ENCODE measurements around the gene PWP2. TPM values are rescaled to one million over a fixed set of nuclear protein-coding genes. Genes with fewer than 3 reads are reported as not detected.
A peak's percentile ranks its signal among the peaks of the same experiment; 100 is the strongest.

Gene PWP2
- total and polyA plus RNA-seq, 2 donors, result 2.2 to 12.7 TPM

GRCh38 chr21:44065428-44065827, 41.8 kb upstream of the PWP2 start:
- H3K27ac ChIP-seq (ENCODE audit: low read depth in 1 of 2, low read length in 1 of 2), result peak overlapping the region; percentile 72 to 83
- DNase-seq (ENCODE audit: low read depth in 6 of 9, low spot score in 9 of 9), result peak; percentile 22 to 90 (median 61)
- peaks cover 62 to 83% of the 10 kb centered on the region in 2 donors for H3K36me3 ChIP-seq (ENCODE audit: control insufficient read depth in 2 of 2, insufficient read depth in 2 of 2, low read length in 1 of 2)
- H3K27me3 ChIP-seq (ENCODE audit: control insufficient read depth in 2 of 2, insufficient read depth in 1 of 2, low read length in 1 of 2), result no peaks in the 10 kb centered on the region
- 46% methylated on average over 9 of the region's 9 CpGs for WGBS
- H3K9me3 ChIP-seq (ENCODE audit: control insufficient read depth in 2 of 2, insufficient read depth in 1 of 2, low read length in 1 of 2), result no peaks in the 10 kb centered on the region
- H3K4me1 ChIP-seq (ENCODE audit: control insufficient read depth in 2 of 2, insufficient read depth in 2 of 2, low read length in 2 of 2), result peaks cover 12 to 15% of the 10 kb centered on the region in 2 donors
- H3K4me3 ChIP-seq (ENCODE audit: low read length in 2 of 2), result no peak overlapping the region

- peaks cover 12 to 15% of the 10 kb centered on the region in 2 donors for H3K4me1 ChIP-seq (ENCODE audit: control insufficient read depth in 2 of 2, insufficient read depth in 2 of 2, low read length in 2 of 2)
- no peak overlapping the region for H3K4me3 ChIP-seq (ENCODE audit: low read length in 2 of 2)
- peaks cover 64 to 89% of the 10 kb centered on the region in 2 donors for H3K36me3 ChIP-seq (ENCODE audit: control insufficient read depth in 2 of 2, insufficient read depth in 2 of 2, low read length in 1 of 2)
- no peak for DNase-seq (ENCODE audit: low read depth in 6 of 9, low spot score in 9 of 9)
- WGBS, result 91% methylated on average over 10 of the region's 10 CpGs
- H3K27me3 ChIP-seq (ENCODE audit: control insufficient read depth in 2 of 2, insufficient read depth in 1 of 2, low read length in 1 of 2), result no peaks in the 10 kb centered on the region
- H3K9me3 ChIP-seq (ENCODE audit: control insufficient read depth in 2 of 2, insufficient read depth in 1 of 2, low read length in 1 of 2), result no peaks in the 10 kb centered on the region
- H3K27ac ChIP-seq (ENCODE audit: low read depth in 1 of 2, low read length in 1 of 2), result peak overlapping the region; percentile 72 to 83
Measured at GRCh38 chr21:44066116-44066515, 41.1 kb upstream of the PWP2 start.

- Histone ChIP-seq H3K36me3 (ENCODE audit: control insufficient read depth in 2 of 2, insufficient read depth in 2 of 2, low read length in 1 of 2) (peaks cover 64 to 92% of the 10 kb centered on the region in 2 donors), H3K27me3 (ENCODE audit: control insufficient read depth in 2 of 2, insufficient read depth in 1 of 2, low read length in 1 of 2) (no peaks in the 10 kb centered on the region), H3K4me1 (ENCODE audit: control insufficient read depth in 2 of 2, insufficient read depth in 2 of 2, low read length in 2 of 2) (peaks cover 12 to 15% of the 10 kb centered on the region in 2 donors), H3K4me3 (ENCODE audit: low read length in 2 of 2) (no peak overlapping the region), H3K9me3 (ENCODE audit: control insufficient read depth in 2 of 2, insufficient read depth in 1 of 2, low read length in 1 of 2) (no peaks in the 10 kb centered on the region), H3K27ac (ENCODE audit: low read depth in 1 of 2, low read length in 1 of 2) (peak overlapping the region in 1 of 2 donors; percentile 33)
- WGBS, result 95% methylated on average over 15 of the region's 15 CpGs
- DNase-seq (ENCODE audit: low read depth in 6 of 9, low spot score in 9 of 9), result no peak
Measured at GRCh38 chr21:44067011-44067839, 40.0 kb upstream of the PWP2 start.

GRCh38 chr21:44070391-44070790, 36.8 kb upstream of the PWP2 start:
- H3K27me3 ChIP-seq (ENCODE audit: control insufficient read depth in 2 of 2, insufficient read depth in 1 of 2, low read length in 1 of 2), result no peaks in the 10 kb centered on the region
- H3K4me3 ChIP-seq (ENCODE audit: low read length in 2 of 2), result no peak overlapping the region
- H3K27ac ChIP-seq (ENCODE audit: low read depth in 1 of 2, low read length in 1 of 2), result no peak overlapping the region
- peaks cover 59 to 86% of the 10 kb centered on the region in 2 donors for H3K36me3 ChIP-seq (ENCODE audit: control insufficient read depth in 2 of 2, insufficient read depth in 2 of 2, low read length in 1 of 2)
- no peak for DNase-seq (ENCODE audit: low read depth in 6 of 9, low spot score in 9 of 9)
- WGBS, result 98% methylated on average over 7 of the region's 7 CpGs
- H3K9me3 ChIP-seq (ENCODE audit: control insufficient read depth in 2 of 2, insufficient read depth in 1 of 2, low read length in 1 of 2), result no peaks in the 10 kb centered on the region
- peaks cover 7 to 9% of the 10 kb centered on the region in 2 donors for H3K4me1 ChIP-seq (ENCODE audit: control insufficient read depth in 2 of 2, insufficient read depth in 2 of 2, low read length in 2 of 2)

GRCh38 chr21:44071359-44072104, 35.7 kb upstream of the PWP2 start:
- no peak for DNase-seq (ENCODE audit: low read depth in 6 of 9, low spot score in 9 of 9)
- H3K4me1 ChIP-seq (ENCODE audit: control insufficient read depth in 2 of 2, insufficient read depth in 2 of 2, low read length in 2 of 2), result no peaks in the 10 kb centered on the region
- no peak overlapping the region for H3K27ac ChIP-seq (ENCODE audit: low read depth in 1 of 2, low read length in 1 of 2)
- H3K27me3 ChIP-seq (ENCODE audit: control insufficient read depth in 2 of 2, insufficient read depth in 1 of 2, low read length in 1 of 2), result no peaks in the 10 kb centered on the region
- no peak overlapping the region for H3K4me3 ChIP-seq (ENCODE audit: low read length in 2 of 2)
- peaks cover 60 to 84% of the 10 kb centered on the region in 2 donors for H3K36me3 ChIP-seq (ENCODE audit: control insufficient read depth in 2 of 2, insufficient read depth in 2 of 2, low read length in 1 of 2)
- WGBS, result 97% methylated on average over 15 of the region's 15 CpGs
- H3K9me3 ChIP-seq (ENCODE audit: control insufficient read depth in 2 of 2, insufficient read depth in 1 of 2, low read length in 1 of 2), result no peaks in the 10 kb centered on the region

GRCh38 chr21:44072111-44072510, 35.1 kb upstream of the PWP2 start:
- Histone ChIP-seq H3K27me3 (ENCODE audit: control insufficient read depth in 2 of 2, insufficient read depth in 1 of 2, low read length in 1 of 2) (no peaks in the 10 kb centered on the region), H3K27ac (ENCODE audit: low read depth in 1 of 2, low read length in 1 of 2) (no peak overlapping the region), H3K4me1 (ENCODE audit: control insufficient read depth in 2 of 2, insufficient read depth in 2 of 2, low read length in 2 of 2) (no peaks in the 10 kb centered on the region), H3K4me3 (ENCODE audit: low read length in 2 of 2) (no peak overlapping the region), H3K9me3 (ENCODE audit: control insufficient read depth in 2 of 2, insufficient read depth in 1 of 2, low read length in 1 of 2) (no peaks in the 10 kb centered on the region), H3K36me3 (ENCODE audit: control insufficient read depth in 2 of 2, insufficient read depth in 2 of 2, low read length in 1 of 2) (peaks cover 59 to 83% of the 10 kb centered on the region in 2 donors)
- whole genome bisulfite sequencing, result 98% methylated on average over 15 of the region's 15 CpGs
- DNase-seq (ENCODE audit: low read depth in 6 of 9, low spot score in 9 of 9), result no peak

GRCh38 chr21:44074315-44074958, 32.8 kb upstream of the PWP2 start:
- 96% methylated on average over 11 of the region's 11 CpGs for WGBS
- DNase-seq (ENCODE audit: low read depth in 6 of 9, low spot score in 9 of 9), result no peak
- Histone ChIP-seq H3K9me3 (ENCODE audit: control insufficient read depth in 2 of 2, insufficient read depth in 1 of 2, low read length in 1 of 2) (no peaks in the 10 kb centered on the region), H3K27ac (ENCODE audit: low read depth in 1 of 2, low read length in 1 of 2) (no peak overlapping the region), H3K4me3 (ENCODE audit: low read length in 2 of 2) (no peak overlapping the region), H3K4me1 (ENCODE audit: control insufficient read depth in 2 of 2, insufficient read depth in 2 of 2, low read length in 2 of 2) (no peaks in the 10 kb centered on the region), H3K36me3 (ENCODE audit: control insufficient read depth in 2 of 2, insufficient read depth in 2 of 2, low read length in 1 of 2) (peaks cover 55 to 83% of the 10 kb centered on the region in 2 donors), H3K27me3 (ENCODE audit: control insufficient read depth in 2 of 2, insufficient read depth in 1 of 2, low read length in 1 of 2) (no peaks in the 10 kb centered on the region)

- peaks cover 0 to 1% of the 10 kb centered on the region in 2 donors for H3K9me3 ChIP-seq (ENCODE audit: control insufficient read depth in 2 of 2, insufficient read depth in 1 of 2, low read length in 1 of 2)
- peaks cover 54 to 75% of the 10 kb centered on the region in 2 donors for H3K36me3 ChIP-seq (ENCODE audit: control insufficient read depth in 2 of 2, insufficient read depth in 2 of 2, low read length in 1 of 2)
- peaks cover 5% of the 10 kb centered on the region in 2 donors for H3K4me1 ChIP-seq (ENCODE audit: control insufficient read depth in 2 of 2, insufficient read depth in 2 of 2, low read length in 2 of 2)
- no peak overlapping the region for H3K4me3 ChIP-seq (ENCODE audit: low read length in 2 of 2)
- 97% methylated on average over 5 of the region's 5 CpGs for WGBS
- no peak overlapping the region for H3K27ac ChIP-seq (ENCODE audit: low read depth in 1 of 2, low read length in 1 of 2)
- DNase-seq (ENCODE audit: low read depth in 6 of 9, low spot score in 9 of 9), result no peak
- no peaks in the 10 kb centered on the region for H3K27me3 ChIP-seq (ENCODE audit: control insufficient read depth in 2 of 2, insufficient read depth in 1 of 2, low read length in 1 of 2)
Measured at GRCh38 chr21:44076316-44076715, 30.9 kb upstream of the PWP2 start.

Data from thymus (tissue), 11 donors.